Endometrial microvascular endothelial cells (primary cell): ENCODE measurements around the gene VPS45. TPM values are rescaled to one million over a fixed set of nuclear protein-coding genes. Genes with fewer than 3 reads are reported as not detected.
"Not testable (repeated sequence)": the region's sequence is repeated elsewhere in the genome, so short reads cannot be mapped to it uniquely, and the experiment has no call there.

Experiments
- in situ Hi-C: cut with HindIII; loops from 2 replicates; pipeline ENCODE4 v1.10.0; 2017; ENCODE audit warnings: low sequenced_read_pairs, low pct_unique_long_range_greater_than_20kb; ENCODE audit errors: inconsistent ontology term
- total RNA-seq: library from RNA; depleted of rRNA; stranded (reverse); fragments of >200 nt; gene quantifications from one replicate; pipeline ENCODE4 v1.2.3, GENCODE V29; 2015; ENCODE audit errors: inconsistent ontology term

VPS45 gene
- total RNA-seq, 1 donor from 2014 or later, result 23.4 TPM

GRCh38 chr1:150111670-150112069 lies 44.1 kb downstream of the VPS45 start:
- in situ Hi-C loops, result no loop called here

GRCh38 chr1:150115121-150115520 lies 47.5 kb downstream of the VPS45 start:
- in situ Hi-C loops, result no loop called here

GRCh38 chr1:150118716-150119115 lies 51.1 kb downstream of the VPS45 start:
- in situ Hi-C loops, result no loop called here

GRCh38 chr1:150121236-150121862 lies 53.8 kb downstream of the VPS45 start:
- in situ Hi-C loops, result no loop called here

- in situ Hi-C loops, result no loop called here
These were observed 59.2 kb downstream of the VPS45 start for GRCh38 chr1:150126811-150127210.

- in situ Hi-C loops, result no loop called here
These were observed 59.9 kb downstream of the VPS45 start for GRCh38 chr1:150127464-150127863.

GRCh38 chr1:150127868-150128267 lies 60.3 kb downstream of the VPS45 start:
- in situ Hi-C loops, result no loop called here

GRCh38 chr1:150132372-150132771 lies 64.8 kb downstream of the VPS45 start:
- in situ Hi-C loops, result no loop called here

GRCh38 chr1:150134537-150134936 lies 67.0 kb downstream of the VPS45 start:
- in situ Hi-C loops, result no loop called here

- in situ Hi-C loops, result not testable (repeated sequence)
These were observed 67.8 kb downstream of the VPS45 start for GRCh38 chr1:150135400-150135799.

GRCh38 chr1:150138044-150138443 lies 70.5 kb downstream of the VPS45 start:
- in situ Hi-C loops, result no loop called here

- in situ Hi-C loops, result no loop called here
These were observed 73.9 kb downstream of the VPS45 start for GRCh38 chr1:150141452-150141851.

- in situ Hi-C loops, result no loop called here
These were observed 74.5 kb downstream of the VPS45 start for GRCh38 chr1:150142083-150142482.

GRCh38 chr1:150144606-150145005 lies 77.0 kb downstream of the VPS45 start:
- in situ Hi-C loops, result no loop called here

GRCh38 chr1:150146016-150146415 lies 78.4 kb downstream of the VPS45 start:
- in situ Hi-C loops, result not testable (repeated sequence)

GRCh38 chr1:150146849-150147542 lies 79.4 kb downstream of the VPS45 start:
- in situ Hi-C loops, result no loop called here

GRCh38 chr1:150148837-150149270 lies 81.3 kb downstream of the VPS45 start:
- in situ Hi-C loops, result no loop called here

- in situ Hi-C loops, result loop anchor here (25.0 kb wide), 1 partner anchor 87 kb away; the partner anchor contains the start of gene VPS45
These were observed 81.9 kb downstream of the VPS45 start, which contains the start of gene PLEKHO1 for GRCh38 chr1:150149271-150150132. Gene PLEKHO1 (plus strand): TSS chr1:150149916. CDS start chr1:150150258, 342 bp downstream.
